ENCODE measurements around the gene CUL2. TPM values are rescaled to one million over a fixed set of nuclear protein-coding genes. Genes with fewer than 3 reads are reported as not detected.
"Not testable (repeated sequence)": the region's sequence is repeated elsewhere in the genome, so short reads cannot be mapped to it uniquely, and the experiment has no call there.

The CUL2 gene
- total RNA-seq, 1 experiment from 2014 or later = 51.9 TPM

GRCh38 chr10:34979938-34980337, 110.2 kb downstream of the CUL2 start:
- DNase-seq (ENCODE audit: low read depth) = no peak

- no peak for DNase-seq (ENCODE audit: low read depth)
These were observed 112.1 kb downstream of the CUL2 start for GRCh38 chr10:34978080-34978479.

GRCh38 chr10:34976380-34976910, 113.7 kb downstream of the CUL2 start:
- DNase-seq (ENCODE audit: low read depth) = not testable (repeated sequence)

GRCh38 chr10:34974364-34975065, 115.6 kb downstream of the CUL2 start:
- not testable (repeated sequence) for DNase-seq (ENCODE audit: low read depth)

GRCh38 chr10:34973757-34974156, 116.4 kb downstream of the CUL2 start:
- not testable (repeated sequence) for DNase-seq (ENCODE audit: low read depth)

- peak; percentile 68 for DNase-seq (ENCODE audit: low read depth)
These were observed 117.0 kb downstream of the CUL2 start for GRCh38 chr10:34973121-34973520.

GRCh38 chr10:34972591-34972990, 117.5 kb downstream of the CUL2 start:
- DNase-seq (ENCODE audit: low read depth) = peak; percentile 59

GRCh38 chr10:34971606-34972334, 118.4 kb downstream of the CUL2 start:
- not testable (repeated sequence) for DNase-seq (ENCODE audit: low read depth)

GRCh38 chr10:34969171-34969570, 121.0 kb downstream of the CUL2 start:
- DNase-seq (ENCODE audit: low read depth) = no peak

GRCh38 chr10:34967335-34967880, 122.7 kb downstream of the CUL2 start:
- peak; percentile 84 for DNase-seq (ENCODE audit: low read depth)

- no peak for DNase-seq (ENCODE audit: low read depth)
These were observed 123.7 kb downstream of the CUL2 start for GRCh38 chr10:34966451-34966850.

GRCh38 chr10:34966040-34966439, 124.1 kb downstream of the CUL2 start:
- DNase-seq (ENCODE audit: low read depth) = no peak

- DNase-seq (ENCODE audit: low read depth) = no peak
These were observed 125.9 kb downstream of the CUL2 start for GRCh38 chr10:34964166-34964800.

GRCh38 chr10:34962866-34963265, 127.3 kb downstream of the CUL2 start:
- no peak for DNase-seq (ENCODE audit: low read depth)

- DNase-seq (ENCODE audit: low read depth) = no peak
These were observed 129.2 kb downstream of the CUL2 start for GRCh38 chr10:34960983-34961382.

- no peak for DNase-seq (ENCODE audit: low read depth)
These were observed 130.4 kb downstream of the CUL2 start for GRCh38 chr10:34959786-34960185.

- no peak for DNase-seq (ENCODE audit: low read depth)
These were observed 130.8 kb downstream of the CUL2 start for GRCh38 chr10:34959321-34959720.

Other genes starting within 250 kb of the CUL2 start
- 46.1 and 59.7 TPM in 2 replicates for gene CREM, start 36.5 kb upstream of the CUL2 start, total RNA-seq (2014; rRNA removed; shearing (Covaris generic))
- gene CCNY, start 246.2 kb upstream of the CUL2 start, total RNA-seq (2014; rRNA removed; shearing (Covaris generic)) = 35.3 and 44.2 TPM in 2 replicates